ENCODE measurements around the gene PPM1H.
A peak's percentile ranks its signal among the peaks of the same experiment; 100 is the strongest.

PPM1H gene

DNA sequence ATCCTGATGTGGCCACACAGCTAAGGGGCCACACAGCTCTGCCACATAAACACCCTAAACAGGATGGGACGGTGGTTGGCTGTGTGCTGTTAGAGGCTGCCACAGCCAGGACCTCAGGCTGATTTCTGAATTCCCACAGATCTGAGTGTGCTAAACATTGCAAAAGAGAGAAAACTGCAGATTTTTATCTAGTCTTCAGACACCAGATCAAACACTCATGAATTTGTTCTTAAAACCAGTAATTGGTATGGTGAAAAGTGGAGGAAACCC is 277.7 kb downstream of the PPM1H start:
- Histone ChIP-seq H3K4me3 (ENCODE audit: low read depth, low read length) (no peak overlapping the region), H3K27me3 (ENCODE audit: control insufficient read depth, insufficient read depth, low read length) (peaks cover 30% of the 10 kb centered on the region), H3K36me3 (ENCODE audit: control insufficient read depth, insufficient read depth, low read length) (no peaks in the 10 kb centered on the region), H3K9me3 (ENCODE audit: control insufficient read depth, insufficient read depth, low read length) (no peaks in the 10 kb centered on the region), H3K27ac (ENCODE audit: low read depth, low read length) (peak overlapping the region; percentile 71), H3K4me1 (ENCODE audit: control insufficient read depth, insufficient read depth, low read length) (peaks cover 83% of the 10 kb centered on the region), H3K9ac (ENCODE audit: low read depth, low read length) (no peak overlapping the region)

DNA sequence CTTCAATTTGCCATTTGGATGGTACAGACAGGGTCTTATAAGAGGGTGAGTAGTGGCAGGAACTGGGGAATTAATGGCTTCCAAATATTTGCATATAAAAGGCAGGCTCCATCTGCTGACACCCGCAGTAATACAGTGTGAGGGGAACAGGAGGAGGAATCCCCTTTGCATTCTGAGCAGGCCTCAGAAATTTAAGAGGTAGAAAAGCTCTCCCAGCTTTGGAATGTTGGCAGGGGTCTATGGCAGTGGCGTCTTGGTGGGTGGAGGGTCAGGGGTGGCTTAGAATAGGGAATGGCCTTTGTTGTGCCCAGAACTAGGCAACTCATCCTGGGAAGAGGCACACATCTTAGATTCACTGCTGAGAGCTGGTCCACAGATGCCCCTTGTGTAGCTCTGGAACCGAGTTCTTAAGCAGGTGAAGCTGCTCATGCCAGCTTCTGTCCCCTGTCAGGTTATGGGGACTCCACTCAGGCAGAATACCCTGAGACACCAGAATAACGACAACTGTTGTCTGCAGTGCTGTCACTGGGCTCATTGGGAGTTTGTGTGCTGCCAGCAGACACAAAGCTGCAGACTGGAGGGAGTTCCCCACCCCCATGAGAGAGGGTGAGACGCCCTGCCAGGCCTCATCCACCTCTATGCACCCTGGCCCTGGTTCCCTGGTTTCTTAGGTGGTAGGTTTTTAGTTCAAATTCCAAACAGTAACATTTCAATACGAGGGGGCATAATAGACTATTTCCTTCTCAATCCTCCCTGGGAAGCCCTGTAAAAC is 278.2 kb downstream of the PPM1H start:
- H3K9ac ChIP-seq (ENCODE audit: low read depth, low read length), result no peak overlapping the region
- no peaks in the 10 kb centered on the region for H3K9me3 ChIP-seq (ENCODE audit: control insufficient read depth, insufficient read depth, low read length)
- H3K4me3 ChIP-seq (ENCODE audit: low read depth, low read length), result no peak overlapping the region
- H3K36me3 ChIP-seq (ENCODE audit: control insufficient read depth, insufficient read depth, low read length), result no peaks in the 10 kb centered on the region
- H3K27ac ChIP-seq (ENCODE audit: low read depth, low read length), result peak overlapping the region; percentile 71
- H3K4me1 ChIP-seq (ENCODE audit: control insufficient read depth, insufficient read depth, low read length), result peaks cover 88% of the 10 kb centered on the region
- peaks cover 35% of the 10 kb centered on the region for H3K27me3 ChIP-seq (ENCODE audit: control insufficient read depth, insufficient read depth, low read length)

DNA sequence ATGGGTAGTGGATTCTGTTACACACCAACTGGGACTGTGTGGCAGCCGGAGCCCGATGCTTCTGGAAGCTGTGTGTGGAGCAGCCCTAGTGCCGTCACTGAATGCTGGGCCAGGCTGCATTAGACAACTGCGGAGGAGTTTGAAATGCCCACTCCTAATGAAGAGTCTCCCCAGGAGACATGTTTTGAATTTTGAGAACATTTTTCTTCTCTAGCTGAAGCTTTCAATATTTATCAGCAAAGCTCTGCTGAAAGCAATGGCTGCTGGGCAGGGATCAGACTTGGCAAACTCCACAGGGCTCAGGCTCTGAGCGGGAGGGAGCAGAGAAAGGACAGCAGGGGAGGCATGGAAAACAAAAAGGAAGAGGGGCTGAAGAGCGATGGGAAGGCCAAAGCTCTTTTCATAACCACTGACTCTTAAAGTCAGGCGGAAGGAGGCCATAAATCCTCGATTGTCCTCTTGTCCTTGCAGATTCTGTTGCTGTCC is 279.2 kb downstream of the PPM1H start:
- no peaks in the 10 kb centered on the region for H3K9me3 ChIP-seq (ENCODE audit: control insufficient read depth, insufficient read depth, low read length)
- peak overlapping the region; percentile 48 for H3K27ac ChIP-seq (ENCODE audit: low read depth, low read length)
- no peaks in the 10 kb centered on the region for H3K36me3 ChIP-seq (ENCODE audit: control insufficient read depth, insufficient read depth, low read length)
- H3K4me1 ChIP-seq (ENCODE audit: control insufficient read depth, insufficient read depth, low read length), result peaks cover 85% of the 10 kb centered on the region
- H3K27me3 ChIP-seq (ENCODE audit: control insufficient read depth, insufficient read depth, low read length), result peaks cover 45% of the 10 kb centered on the region
- H3K4me3 ChIP-seq (ENCODE audit: low read depth, low read length), result no peak overlapping the region
- H3K9ac ChIP-seq (ENCODE audit: low read depth, low read length), result no peak overlapping the region

DNA sequence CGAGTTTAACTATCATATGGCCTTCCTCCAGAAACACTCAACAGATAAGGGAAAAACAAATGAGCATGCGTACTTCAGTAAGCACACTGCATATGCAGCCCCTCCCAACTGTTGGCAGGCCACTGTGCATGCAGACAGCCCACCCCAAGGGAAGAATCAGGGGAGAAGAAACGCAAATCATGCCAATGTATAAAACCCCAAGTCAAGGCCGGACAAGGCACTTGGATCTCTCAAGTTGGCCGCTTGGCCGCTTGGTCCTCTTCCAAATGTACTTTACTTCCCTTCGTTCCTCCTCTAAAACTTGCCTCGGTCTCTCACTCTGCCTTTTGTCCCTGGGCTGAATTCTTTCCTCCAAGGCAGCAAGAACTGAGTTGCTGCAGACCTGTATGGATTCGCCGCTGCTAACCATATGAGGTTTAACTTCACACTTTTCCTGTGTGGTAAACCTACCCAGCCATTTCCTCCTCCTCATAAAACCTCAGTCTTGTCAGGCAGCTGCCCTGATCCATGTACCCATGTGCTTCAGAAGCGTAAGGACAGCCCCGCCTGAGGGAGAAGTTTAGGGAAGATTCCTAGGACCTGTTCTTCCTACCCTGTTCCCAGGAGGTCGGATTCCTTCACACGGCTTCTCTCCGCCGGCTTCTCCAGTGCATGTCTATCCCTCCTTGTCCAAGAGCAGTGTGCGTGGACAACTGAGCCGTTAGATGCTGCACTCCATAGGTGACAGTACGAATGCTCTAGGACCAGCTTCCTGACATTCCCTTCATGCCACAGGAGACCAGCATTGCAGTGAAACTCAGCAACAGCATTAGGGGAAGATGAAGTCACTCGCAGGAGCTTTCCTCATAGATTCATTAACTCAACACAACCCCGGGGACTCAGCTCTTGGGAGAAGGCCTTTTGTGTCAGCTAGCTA is 280.4 kb downstream of the PPM1H start:
- Histone ChIP-seq H3K4me3 (ENCODE audit: low read depth, low read length) (peak overlapping the region; percentile 24; the same call in 1 of the 2 replicates), H3K4me1 (ENCODE audit: control insufficient read depth, insufficient read depth, low read length) (peaks cover 74% of the 10 kb centered on the region), H3K27ac (ENCODE audit: low read depth, low read length) (peak overlapping the region; percentile 79)

DNA sequence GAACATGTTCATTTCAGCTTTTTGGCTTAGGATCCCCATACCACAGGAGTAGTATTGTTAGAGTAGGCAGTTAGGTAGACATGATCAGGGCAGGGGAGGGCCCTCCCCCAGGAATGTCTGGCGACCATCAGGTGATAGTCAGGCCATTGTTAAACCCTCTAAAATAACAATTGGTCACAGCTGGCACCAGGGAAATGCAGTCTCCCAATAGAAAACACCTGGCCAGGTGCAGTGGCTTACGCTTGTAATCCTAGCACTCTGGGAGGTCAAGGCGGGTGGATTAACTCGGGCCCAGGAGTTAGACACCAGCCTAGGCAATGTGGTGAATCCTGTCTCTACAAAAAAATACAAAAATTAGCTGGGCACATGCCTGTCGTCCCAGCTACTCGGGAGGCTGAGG is 281.2 kb downstream of the PPM1H start:
- Histone ChIP-seq H3K4me3 (ENCODE audit: low read depth, low read length) (peak overlapping the region; percentile 39), H3K9ac (ENCODE audit: low read depth, low read length) (no peak overlapping the region), H3K9me3 (ENCODE audit: control insufficient read depth, insufficient read depth, low read length) (no peaks in the 10 kb centered on the region), H3K27me3 (ENCODE audit: control insufficient read depth, insufficient read depth, low read length) (peaks cover 51% of the 10 kb centered on the region), H3K36me3 (ENCODE audit: control insufficient read depth, insufficient read depth, low read length) (no peaks in the 10 kb centered on the region), H3K27ac (ENCODE audit: low read depth, low read length) (peak overlapping the region; percentile 79), H3K4me1 (ENCODE audit: control insufficient read depth, insufficient read depth, low read length) (peaks cover 67% of the 10 kb centered on the region)

More for the DNA sequence above, 280.4 kb downstream of the PPM1H start:
- H3K36me3 ChIP-seq (ENCODE audit: control insufficient read depth, insufficient read depth, low read length), result no peaks in the 10 kb centered on the region
- no peaks in the 10 kb centered on the region for H3K9me3 ChIP-seq (ENCODE audit: control insufficient read depth, insufficient read depth, low read length)
- H3K27me3 ChIP-seq (ENCODE audit: control insufficient read depth, insufficient read depth, low read length), result peaks cover 51% of the 10 kb centered on the region
- no peak overlapping the region for H3K9ac ChIP-seq (ENCODE audit: low read depth, low read length)

DNA sequence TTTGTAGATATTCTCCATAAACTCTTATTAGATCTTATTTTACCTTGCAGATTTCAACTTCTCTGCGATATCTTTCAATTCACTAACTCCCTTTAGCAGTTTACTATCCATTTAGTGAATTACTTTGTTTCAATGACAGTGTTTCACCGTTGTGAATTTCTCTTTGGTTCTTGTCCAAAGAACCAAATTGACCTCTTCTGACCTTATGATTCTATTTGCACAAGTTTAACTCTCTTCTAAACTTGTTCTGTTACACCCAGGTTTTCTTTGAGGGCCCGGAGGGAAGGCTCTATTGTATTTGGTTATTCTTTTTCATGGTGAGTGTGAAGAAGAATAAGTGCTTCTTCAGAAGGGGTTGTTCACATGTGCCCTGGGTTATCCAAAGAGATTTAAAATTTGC is 281.6 kb downstream of the PPM1H start:
- Histone ChIP-seq H3K27me3 (ENCODE audit: control insufficient read depth, insufficient read depth, low read length) (peaks cover 51% of the 10 kb centered on the region), H3K4me3 (ENCODE audit: low read depth, low read length) (peak overlapping the region; percentile 39; the same call in 1 of the 2 replicates), H3K36me3 (ENCODE audit: control insufficient read depth, insufficient read depth, low read length) (no peaks in the 10 kb centered on the region), H3K9me3 (ENCODE audit: control insufficient read depth, insufficient read depth, low read length) (no peaks in the 10 kb centered on the region), H3K9ac (ENCODE audit: low read depth, low read length) (no peak overlapping the region), H3K27ac (ENCODE audit: low read depth, low read length) (peak overlapping the region; percentile 79), H3K4me1 (ENCODE audit: control insufficient read depth, insufficient read depth, low read length) (peaks cover 63% of the 10 kb centered on the region)

DNA sequence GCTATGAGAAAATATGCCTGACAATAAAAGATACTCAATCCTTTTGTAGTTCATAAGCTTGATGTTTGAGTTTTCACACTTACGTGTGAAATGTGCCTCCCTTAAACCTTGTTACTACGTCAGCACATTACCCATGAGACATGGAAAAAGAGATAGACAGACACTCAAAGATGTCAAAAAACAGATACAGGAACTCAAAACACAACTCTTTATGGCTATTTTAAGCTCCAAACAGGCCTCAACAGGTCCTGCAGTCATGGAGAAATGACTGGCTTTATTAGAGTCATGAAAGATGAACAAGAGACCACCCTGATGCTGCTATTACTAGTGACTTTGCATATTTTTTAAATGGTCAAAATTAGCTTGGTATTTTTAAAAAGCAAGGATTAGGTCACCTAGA is 283.8 kb downstream of the PPM1H start:
- H3K9ac ChIP-seq (ENCODE audit: low read depth, low read length), result no peak overlapping the region
- H3K36me3 ChIP-seq (ENCODE audit: control insufficient read depth, insufficient read depth, low read length), result peaks cover 10% of the 10 kb centered on the region
- no peak overlapping the region for H3K27ac ChIP-seq (ENCODE audit: low read depth, low read length)
- H3K9me3 ChIP-seq (ENCODE audit: control insufficient read depth, insufficient read depth, low read length), result no peaks in the 10 kb centered on the region
- peaks cover 52% of the 10 kb centered on the region for H3K4me1 ChIP-seq (ENCODE audit: control insufficient read depth, insufficient read depth, low read length)
- H3K4me3 ChIP-seq (ENCODE audit: low read depth, low read length), result no peak overlapping the region
- H3K27me3 ChIP-seq (ENCODE audit: control insufficient read depth, insufficient read depth, low read length), result peaks cover 51% of the 10 kb centered on the region

DNA sequence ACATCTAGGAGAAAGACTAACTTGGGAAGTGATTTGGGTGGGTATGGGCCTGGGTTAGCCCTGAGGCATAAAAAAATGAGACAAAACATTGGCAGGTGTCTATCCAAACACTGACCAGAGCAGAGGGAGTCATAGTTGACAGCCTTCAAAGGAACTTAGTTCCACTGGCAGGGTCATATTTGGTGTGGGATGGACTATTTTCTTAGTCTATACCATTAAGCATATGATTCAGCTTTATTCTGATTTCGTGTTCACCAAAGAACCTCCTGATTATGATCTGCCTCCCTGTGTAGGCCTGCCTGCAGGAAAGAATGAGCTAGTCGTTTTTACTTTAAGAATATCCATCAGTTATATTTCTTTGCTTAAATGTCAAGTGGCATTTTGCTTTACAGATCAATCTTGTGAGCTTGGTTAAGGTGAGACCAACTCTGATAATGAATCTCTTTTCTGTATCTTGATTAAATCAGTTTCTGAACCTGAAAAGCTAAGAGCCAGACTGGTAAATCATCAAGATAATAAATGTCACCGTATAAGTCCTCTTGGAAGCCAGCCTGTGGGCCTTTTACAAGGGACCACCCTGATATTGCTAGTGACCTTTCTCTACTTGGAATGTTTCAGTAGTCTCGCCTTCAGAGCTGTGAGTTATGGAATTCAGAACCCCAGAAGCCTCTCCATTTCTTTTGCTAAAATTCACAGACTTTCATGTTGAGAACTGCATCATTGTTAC is 285.4 kb downstream of the PPM1H start:
- Histone ChIP-seq H3K4me1 (ENCODE audit: control insufficient read depth, insufficient read depth, low read length) (peaks cover 44% of the 10 kb centered on the region), H3K36me3 (ENCODE audit: control insufficient read depth, insufficient read depth, low read length) (peaks cover 10% of the 10 kb centered on the region), H3K9ac (ENCODE audit: low read depth, low read length) (no peak overlapping the region), H3K9me3 (ENCODE audit: control insufficient read depth, insufficient read depth, low read length) (no peaks in the 10 kb centered on the region), H3K27ac (ENCODE audit: low read depth, low read length) (no peak overlapping the region), H3K4me3 (ENCODE audit: low read depth, low read length) (no peak overlapping the region), H3K27me3 (ENCODE audit: control insufficient read depth, insufficient read depth, low read length) (peaks cover 38% of the 10 kb centered on the region)

DNA sequence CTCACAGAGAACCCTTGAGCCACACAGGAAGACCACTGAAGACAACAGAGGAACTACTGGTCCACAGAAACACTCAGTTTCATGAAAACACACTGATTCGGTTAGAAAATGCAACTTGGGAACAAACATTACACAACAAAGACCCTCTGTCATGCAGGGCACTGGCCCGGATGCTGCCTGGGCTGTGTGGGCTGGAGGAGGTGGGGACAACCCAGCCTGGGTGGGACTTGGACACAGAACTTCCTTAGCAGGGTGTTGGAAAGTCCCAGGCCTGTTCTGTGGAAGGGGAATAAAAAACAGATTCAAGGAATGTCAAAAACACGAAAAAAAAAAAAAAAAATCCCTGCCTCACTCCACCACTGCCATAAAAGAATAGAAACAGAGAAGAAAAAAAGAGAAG is 287.4 kb downstream of the PPM1H start:
- peak overlapping the region; percentile 29 for H3K27ac ChIP-seq (ENCODE audit: low read depth, low read length)
- H3K4me3 ChIP-seq (ENCODE audit: low read depth, low read length), result no peak overlapping the region
- no peaks in the 10 kb centered on the region for H3K9me3 ChIP-seq (ENCODE audit: control insufficient read depth, insufficient read depth, low read length)
- peaks cover 10% of the 10 kb centered on the region for H3K36me3 ChIP-seq (ENCODE audit: control insufficient read depth, insufficient read depth, low read length)
- H3K27me3 ChIP-seq (ENCODE audit: control insufficient read depth, insufficient read depth, low read length), result peaks cover 24% of the 10 kb centered on the region
- no peak overlapping the region for H3K9ac ChIP-seq (ENCODE audit: low read depth, low read length)
- peaks cover 27% of the 10 kb centered on the region for H3K4me1 ChIP-seq (ENCODE audit: control insufficient read depth, insufficient read depth, low read length)

DNA sequence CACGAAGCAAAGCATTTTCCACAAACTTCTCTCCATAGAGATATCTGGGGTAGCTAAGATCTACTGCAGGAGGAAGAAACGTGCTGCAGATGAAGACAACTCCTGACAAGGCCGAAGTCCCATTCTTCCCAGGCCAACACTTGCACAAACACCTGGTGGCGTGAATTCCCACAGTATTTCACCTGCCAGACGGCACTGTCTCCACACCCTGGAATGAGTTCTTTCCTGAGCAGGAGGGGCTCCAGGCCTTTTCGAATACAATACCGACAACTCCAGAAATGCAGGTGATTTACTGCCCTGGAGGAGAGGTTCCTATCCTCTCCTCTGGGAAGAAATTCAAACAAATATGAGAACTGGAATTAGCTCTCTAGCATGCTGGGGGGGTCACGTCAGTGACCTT is 288.4 kb downstream of the PPM1H start:
- H3K4me3 ChIP-seq (ENCODE audit: low read depth, low read length), result no peak overlapping the region
- H3K4me1 ChIP-seq (ENCODE audit: control insufficient read depth, insufficient read depth, low read length), result peaks cover 19% of the 10 kb centered on the region
- H3K27ac ChIP-seq (ENCODE audit: low read depth, low read length), result no peak overlapping the region
- H3K9ac ChIP-seq (ENCODE audit: low read depth, low read length), result no peak overlapping the region
- H3K9me3 ChIP-seq (ENCODE audit: control insufficient read depth, insufficient read depth, low read length), result no peaks in the 10 kb centered on the region
- H3K36me3 ChIP-seq (ENCODE audit: control insufficient read depth, insufficient read depth, low read length), result peaks cover 10% of the 10 kb centered on the region
- peaks cover 14% of the 10 kb centered on the region for H3K27me3 ChIP-seq (ENCODE audit: control insufficient read depth, insufficient read depth, low read length)

Data from HUES48 (cell line).